Amniotic stem cell (primary cell): ENCODE results near the gene CDK19.
"Not testable (repeated sequence)": the region's sequence is repeated elsewhere in the genome, so short reads cannot be mapped to it uniquely, and the experiment has no call there.

Source experiments
- DNase-seq: peaks from one replicate; lab custom pipeline; 2025; lab: John Stamatoyannopoulos, UW

The CDK19 gene

GRCh38 chr6:110813338-110814101, 1.7 kb downstream of the CDK19 start:
- no peak for DNase-seq

- DNase-seq, result no peak
These were observed 2.5 kb downstream of the CDK19 start for GRCh38 chr6:110812719-110813118.

GRCh38 chr6:110810896-110811586, 4.2 kb downstream of the CDK19 start:
- no peak for DNase-seq

GRCh38 chr6:110809792-110810191, 5.5 kb downstream of the CDK19 start:
- DNase-seq, result no peak

GRCh38 chr6:110802175-110802574, 13.1 kb downstream of the CDK19 start:
- not testable (repeated sequence) for DNase-seq

GRCh38 chr6:110800839-110801196, 14.5 kb downstream of the CDK19 start:
- no peak for DNase-seq

- DNase-seq, result no peak
These were observed 15.0 kb downstream of the CDK19 start for GRCh38 chr6:110800196-110800838.

- DNase-seq, result no peak
These were observed 15.6 kb downstream of the CDK19 start for GRCh38 chr6:110799655-110800054.

GRCh38 chr6:110799189-110799588, 16.1 kb downstream of the CDK19 start:
- DNase-seq, result no peak

GRCh38 chr6:110795271-110795670, 20.0 kb downstream of the CDK19 start:
- no peak for DNase-seq

GRCh38 chr6:110786696-110787095, 28.6 kb downstream of the CDK19 start:
- no peak for DNase-seq

- no peak for DNase-seq
These were observed 29.0 kb downstream of the CDK19 start for GRCh38 chr6:110786271-110786670.

GRCh38 chr6:110784610-110784979, 30.7 kb downstream of the CDK19 start:
- DNase-seq, result no peak

GRCh38 chr6:110781522-110782214, 33.6 kb downstream of the CDK19 start:
- no peak for DNase-seq

- no peak for DNase-seq
These were observed 36.9 kb downstream of the CDK19 start for GRCh38 chr6:110778333-110778732.

GRCh38 chr6:110777636-110778035, 37.6 kb downstream of the CDK19 start:
- DNase-seq, result no peak

GRCh38 chr6:110776413-110776812, 38.9 kb downstream of the CDK19 start:
- DNase-seq, result no peak

- no peak for DNase-seq
These were observed 45.3 kb downstream of the CDK19 start for GRCh38 chr6:110769923-110770322.

GRCh38 chr6:110768057-110768456, 47.2 kb downstream of the CDK19 start:
- DNase-seq, result no peak

GRCh38 chr6:110761371-110761770, 53.9 kb downstream of the CDK19 start:
- no peak for DNase-seq

- no peak for DNase-seq
These were observed 54.7 kb downstream of the CDK19 start for GRCh38 chr6:110760589-110760988.

- DNase-seq, result not testable (repeated sequence)
These were observed 55.2 kb downstream of the CDK19 start for GRCh38 chr6:110760098-110760497.

- no peak for DNase-seq
These were observed 57.3 kb downstream of the CDK19 start for GRCh38 chr6:110757926-110758325.
